Dermis microvascular lymphatic vessel endothelial cell (primary cell): ENCODE results near the gene NLRP3. TPM values are rescaled to one million over a fixed set of nuclear protein-coding genes. Genes with fewer than 3 reads are reported as not detected.
"Not testable (repeated sequence)": the region's sequence is repeated elsewhere in the genome, so short reads cannot be mapped to it uniquely, and the experiment has no call there.

Experiments used
- DNase-seq, 2 donors: peaks; one replicate each; pipeline versions ENCODE4 v3.0.0 to v3.0.0-alpha.2; 2010; ENCODE audit warnings: low read depth in 2 of 2
- total RNA-seq: library from RNA; depleted of rRNA; stranded (reverse); fragments of >200 nt; gene quantifications from 2 replicates; pipeline ENCODE4 v1.2.1, GENCODE V29; 2014

Gene NLRP3
- total RNA-seq, 1 donor from 2014 or later: under 0.01 TPM

GRCh38 chr1:247390116-247390791 lies 25.7 kb upstream of the NLRP3 start:
- DNase-seq: peak; percentile 34 to 54

- DNase-seq: no peak
Observed at GRCh38 chr1:247390996-247391395, 25.0 kb upstream of the NLRP3 start.

GRCh38 chr1:247392088-247392487 lies 23.9 kb upstream of the NLRP3 start:
- no peak for DNase-seq

GRCh38 chr1:247395075-247395474 lies 20.9 kb upstream of the NLRP3 start:
- not testable (repeated sequence) for DNase-seq

- no peak for DNase-seq
Observed at GRCh38 chr1:247400685-247401084, 15.3 kb upstream of the NLRP3 start.

- no peak for DNase-seq
Observed at GRCh38 chr1:247401310-247402119, 14.5 kb upstream of the NLRP3 start.

- no peak for DNase-seq
Observed at GRCh38 chr1:247402120-247402675, 13.8 kb upstream of the NLRP3 start.

GRCh38 chr1:247406014-247406656 lies 9.8 kb upstream of the NLRP3 start:
- DNase-seq: no peak

GRCh38 chr1:247407180-247407616 lies 8.8 kb upstream of the NLRP3 start:
- no peak for DNase-seq

GRCh38 chr1:247408100-247408499 lies 7.9 kb upstream of the NLRP3 start:
- DNase-seq: no peak

- no peak for DNase-seq
Observed at GRCh38 chr1:247409869-247410544, 6.0 kb upstream of the NLRP3 start.

GRCh38 chr1:247411621-247412327 lies 4.2 kb upstream of the NLRP3 start:
- DNase-seq: no peak

- DNase-seq: no peak
Observed at GRCh38 chr1:247417831-247418230, 1.9 kb downstream of the NLRP3 start.

GRCh38 chr1:247419336-247419735 lies 3.4 kb downstream of the NLRP3 start:
- no peak for DNase-seq

GRCh38 chr1:247421074-247421473 lies 5.1 kb downstream of the NLRP3 start:
- DNase-seq: no peak

GRCh38 chr1:247429496-247429895 lies 13.5 kb downstream of the NLRP3 start:
- no peak for DNase-seq

- DNase-seq: no peak
Observed at GRCh38 chr1:247430434-247430833, 14.5 kb downstream of the NLRP3 start.

- DNase-seq: no peak
Observed at GRCh38 chr1:247431643-247432042, 15.7 kb downstream of the NLRP3 start.

- DNase-seq: no peak
Observed at GRCh38 chr1:247434005-247434404, 18.0 kb downstream of the NLRP3 start.

- DNase-seq: no peak
Observed at GRCh38 chr1:247435030-247435758, 19.2 kb downstream of the NLRP3 start.
